IMR-90 (cell line): Measurements from ENCODE around the gene SHOX. TPM values are rescaled to one million over a fixed set of nuclear protein-coding genes. Genes with fewer than 3 reads are reported as not detected.

Experiments used
- ATAC-seq: fragments of 200-7000 bp; cut with Tn5 transposase; 2 replicates; pipeline ENCODE4 v1.9.1; 2020; ENCODE audit warnings: low read depth, mild to moderate bottlenecking, moderate library complexity
- BruUV-seq: library from RNA; stranded (reverse); fragments of 400-500 nt; replicated peaks from 2 replicates; lab custom pipeline; 2021; lab: Mats Ljungman, UMichigan
- CTCF ChIA-PET: fragments of 300-600 bp; formaldehyde crosslinking; extraction: SDS; loops from one replicate; lab custom pipeline; 2021; ENCODE audit warnings: antibody characterized with exemption; lab: Yijun Ruan, JAX
- POLR2A ChIA-PET: fragments of 300-600 bp; sonication (Branson Sonifier 250); formaldehyde crosslinking; loops from one replicate; lab custom pipeline; 2022; ENCODE audit warnings: antibody characterized with exemption; ENCODE audit not compliant: unreplicated experiment; lab: Charles Lee
- DNase-seq: peaks from one replicate; pipeline ENCODE4 v3.0.0; 2013
- H2AFZ ChIP-seq: replicated peaks from 2 replicates; pipeline ENCODE3; 2013; ENCODE audit warnings: low read length, mild to moderate bottlenecking; ENCODE audit not compliant: poor library complexity
- H2AK5ac ChIP-seq: 2 replicates; pipeline ENCODE4 v1.6.1; 2013; ENCODE audit warnings: low read depth, low read length, inconsistent platforms
- H2AK9ac ChIP-seq: replicated peaks from 2 replicates; pipeline ENCODE3; 2013; ENCODE audit warnings: mild to moderate bottlenecking, low read depth, low read length, moderate library complexity; ENCODE audit not compliant: poor library complexity
- H2BK120ac ChIP-seq: 2 replicates; pipeline ENCODE4 v1.6.1; 2013; ENCODE audit warnings: low read depth, low read length, inconsistent platforms
- H2BK15ac ChIP-seq: 3 replicates; pipeline ENCODE4 v1.6.1; 2013; ENCODE audit warnings: low read depth, low read length, inconsistent platforms
- H2BK20ac ChIP-seq: 2 replicates; pipeline ENCODE4 v1.6.1; 2013; ENCODE audit warnings: low read depth, mild to moderate bottlenecking, inconsistent platforms, low read length, moderate library complexity
- H2BK5ac ChIP-seq: 2 replicates; pipeline ENCODE4 v1.6.1; 2013; ENCODE audit warnings: mild to moderate bottlenecking, low read depth, low read length, inconsistent platforms; ENCODE audit not compliant: poor library complexity, severe bottlenecking
- H3K14ac ChIP-seq: replicated peaks from 2 replicates; pipeline ENCODE4 v1.6.1; 2013; ENCODE audit warnings: low read depth, low read length, inconsistent platforms
- H3K18ac ChIP-seq: 2 replicates; pipeline ENCODE4 v1.6.1; 2013; ENCODE audit warnings: low read depth, low read length, control low read depth
- H3K23ac ChIP-seq: 2 replicates; pipeline ENCODE4 v1.6.1; 2013; ENCODE audit warnings: low read depth, low read length, inconsistent platforms
- H3K27ac ChIP-seq: 2 replicates; pipeline ENCODE4 v1.5.1; 2013; ENCODE audit warnings: mild to moderate bottlenecking, control low read depth, low read length; ENCODE audit not compliant: insufficient read depth
- H3K27me3 ChIP-seq: 2 replicates; pipeline ENCODE4 v1.6.1; 2013; ENCODE audit warnings: low read length; ENCODE audit not compliant: control insufficient read depth, insufficient read depth
- H3K36me3 ChIP-seq: 2 replicates; pipeline ENCODE4 v1.6.1; 2013; ENCODE audit warnings: low read length, mixed read lengths; ENCODE audit not compliant: control insufficient read depth, insufficient read depth
- H3K4ac ChIP-seq: 2 replicates; pipeline ENCODE4 v1.6.1; 2013; ENCODE audit warnings: low read depth, low read length, inconsistent platforms
- H3K4me1 ChIP-seq: 2 replicates; pipeline ENCODE4 v1.6.1; 2013; ENCODE audit warnings: low read length, mixed read lengths; ENCODE audit not compliant: control insufficient read depth, insufficient read depth
- H3K4me2 ChIP-seq: 2 replicates; pipeline ENCODE4 v1.6.1; 2013; ENCODE audit warnings: low read depth, mild to moderate bottlenecking, control low read depth, low read length, moderate library complexity
- H3K4me3 ChIP-seq: 2 replicates; pipeline ENCODE4 v1.5.1; 2013; ENCODE audit warnings: low read depth, mild to moderate bottlenecking, control low read depth, low read length, moderate library complexity; ENCODE audit not compliant: insufficient read depth
- H3K56ac ChIP-seq: 2 replicates; pipeline ENCODE4 v1.6.1; 2013; ENCODE audit warnings: low read length, inconsistent platforms; ENCODE audit not compliant: insufficient read depth; ENCODE audit errors: extremely low read depth
- H3K79me1 ChIP-seq, 2 experiments: 2 replicates each; pipeline ENCODE4 v1.6.1; 2013; ENCODE audit warnings: low read length in 2 of 2, inconsistent platforms in 1 of 2, low read depth in 1 of 2
- H3K9ac ChIP-seq: 2 replicates; pipeline ENCODE4 v1.6.1; 2013; ENCODE audit warnings: low read depth, low read length, control low read depth
- H3K9me1 ChIP-seq: 2 replicates; pipeline ENCODE4 v1.6.1; 2013; ENCODE audit warnings: low read length, inconsistent platforms; ENCODE audit not compliant: insufficient read depth
- H3K9me3 ChIP-seq: 2 replicates; pipeline ENCODE4 v1.6.1; 2013; ENCODE audit warnings: low read length; ENCODE audit not compliant: control insufficient read depth, insufficient read depth
- H4K20me1 ChIP-seq: 2 replicates; pipeline ENCODE4 v1.6.1; 2013; ENCODE audit warnings: low read length, inconsistent platforms; ENCODE audit not compliant: insufficient read depth
- H4K5ac ChIP-seq: 2 replicates; pipeline ENCODE4 v1.6.1; 2013; ENCODE audit warnings: mild to moderate bottlenecking, low read depth, low read length, control low read depth
- H4K8ac ChIP-seq, 2 experiments: 2 replicates each; pipeline ENCODE4 v1.6.1; 2013; ENCODE audit warnings: low read depth in 2 of 2, low read length in 2 of 2, control low read depth in 1 of 2, inconsistent platforms in 1 of 2
- H4K91ac ChIP-seq: 2 replicates; pipeline ENCODE4 v1.6.1; 2013; ENCODE audit warnings: low read depth, low read length, inconsistent platforms; ENCODE audit not compliant: insufficient read depth
- BHLHE40 ChIP-seq: fragments of 150-350 bp; IDR thresholded peaks from 2 replicates; pipeline ENCODE4 v1.6.1; 2016; ENCODE audit warnings: mild to moderate bottlenecking, low read depth, low read length
- CHD1 ChIP-seq: IDR thresholded peaks from 2 replicates; pipeline ENCODE4 v1.6.1; 2012; ENCODE audit warnings: low read depth, low read length, improper control_type of control experiment
- FOS ChIP-seq: fragments of 150-350 bp; IDR thresholded peaks from 2 replicates; pipeline ENCODE4 v1.6.1; 2016; ENCODE audit warnings: low read depth, low read length
- MAFK ChIP-seq: IDR thresholded peaks from 2 replicates; pipeline ENCODE4 v1.6.1; 2012; ENCODE audit warnings: low read depth, low read length, improper control_type of control experiment
- MAZ ChIP-seq: IDR thresholded peaks from 2 replicates; pipeline ENCODE4 v1.6.1; 2012; ENCODE audit warnings: low read depth, mild to moderate bottlenecking, low read length, improper control_type of control experiment, moderate library complexity, borderline replicate concordance
- MXI1 ChIP-seq: IDR thresholded peaks from 2 replicates; pipeline ENCODE4 v1.6.1; 2012; ENCODE audit warnings: low read depth, mild to moderate bottlenecking, low read length, moderate library complexity, borderline replicate concordance
- NFE2L2 ChIP-seq: fragments of 150-350 bp; IDR thresholded peaks from 2 replicates; pipeline ENCODE4 v1.6.1; 2016; ENCODE audit warnings: low read depth, mild to moderate bottlenecking, low read length
- POLR2A ChIP-seq: IDR thresholded peaks from 2 replicates; pipeline ENCODE4 v1.6.1; 2012; ENCODE audit warnings: mild to moderate bottlenecking, low read depth, low read length
- RAD21 ChIP-seq: IDR thresholded peaks from 2 replicates; pipeline ENCODE4 v1.6.1; 2012; ENCODE audit warnings: low read length, improper control_type of control experiment
- RCOR1 ChIP-seq: IDR thresholded peaks from 2 replicates; pipeline ENCODE4 v1.6.1; 2012; ENCODE audit warnings: mild to moderate bottlenecking, low read length, improper control_type of control experiment; ENCODE audit not compliant: insufficient replicate concordance
- RFX5 ChIP-seq: IDR thresholded peaks from 2 replicates; pipeline ENCODE4 v1.8.0; 2012; ENCODE audit warnings: low read depth, mild to moderate bottlenecking, low read length, moderate library complexity
- WGBS, 2 experiments: methylation state at CpG; one replicate each; pipeline versions ENCODE4 v1.1.5 to v1.1.7; 2013; ENCODE audit warnings: missing lambda C conversion rate in 2 of 2; ENCODE audit not compliant: insufficient read length in 1 of 2; ENCODE audit errors: extremely low coverage in 2 of 2; 5-methylcytosine and 5-hydroxymethylcytosine counted together
- dilution Hi-C: fragments of 300-500 bp; cut with HindIII; formaldehyde crosslinking; loops from one replicate; pipeline ENCODE4 v1.14.3; 2018; ENCODE audit warnings: low sequenced_read_pairs; ENCODE audit not compliant: unreplicated experiment
- in situ Hi-C: fragments of 300-500 bp; cut with MboI; formaldehyde crosslinking; loops from 3 replicates; pipeline ENCODE4 v1.14.3; 2019; ENCODE audit warnings: low sequenced_read_pairs, inconsistent platforms, mixed read lengths
- intact Hi-C: fragments of 100-400 bp; cut with micrococcal nuclease; formaldehyde crosslinking; loops from 2 replicates; pipeline ENCODE4 v1.10.0; 2022
- polyA plus RNA-seq, 3 experiments: library from polyadenylated mRNA; depleted of rRNA; stranded (reverse); fragments of >200 nt; gene quantifications; 2 replicates each; pipeline ENCODE4 v1.2.3, GENCODE V29; 2012; ENCODE audit warnings: low replicate concordance in 1 of 3
- total RNA-seq: library from RNA; depleted of rRNA; stranded (reverse); fragments of >200 nt; gene quantifications from 2 replicates; pipeline ENCODE4 v1.2.3, GENCODE V29; 2012
- TF ChIP-seq, protein P1 (sequence below): fragments of 150-350 bp; IDR thresholded peaks from 2 replicates; pipeline ENCODE4 v1.6.1; 2017; ENCODE audit warnings: mild to moderate bottlenecking, antibody characterized with exemption, low read length, low read depth
- TF ChIP-seq, protein P2 (sequence below): fragments of 150-350 bp; IDR thresholded peaks from 2 replicates; pipeline ENCODE4 v1.6.1; 2016; ENCODE audit warnings: low read depth, mild to moderate bottlenecking, low read length, moderate library complexity, borderline replicate concordance

Gene SHOX
- total and polyA plus RNA-seq, 2 of the 4 experiments (the other 2 are of a cell fraction) = not detected

DNA sequence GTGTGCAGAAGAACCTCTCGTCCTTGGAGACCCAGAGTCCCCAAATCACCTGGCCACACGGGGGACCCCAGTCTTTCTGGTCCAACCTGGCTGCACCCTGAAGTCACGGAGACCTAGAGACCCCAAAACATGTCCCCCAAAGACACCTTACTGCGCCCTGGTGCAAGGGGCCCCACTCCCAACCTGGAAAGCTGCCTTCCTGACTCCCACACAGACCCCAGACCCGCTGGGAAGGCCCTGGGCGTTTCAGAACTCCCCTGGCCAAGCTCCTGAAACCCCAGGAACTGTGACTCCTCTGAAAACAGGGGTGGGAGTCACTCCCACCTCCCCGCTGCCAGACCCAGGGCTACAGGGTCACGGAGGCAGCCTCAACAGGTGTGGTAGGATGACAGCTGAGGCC lies 12.7 kb upstream of the SHOX start:
- Histone ChIP-seq H2BK20ac (no peak overlapping the region), H2AK5ac (no peak overlapping the region), H3K4ac (no peak overlapping the region), H3K9ac (no peak overlapping the region), H3K27me3 (no peaks in the 10 kb centered on the region), H3K4me2 (no peak overlapping the region), H4K20me1 (no peaks in the 10 kb centered on the region), H2BK15ac (no peak overlapping the region), H3K36me3 (no peaks in the 10 kb centered on the region), H4K91ac (no peak overlapping the region), H3K4me1 (no peaks in the 10 kb centered on the region), H3K79me1 (no peaks in the 10 kb centered on the region), H3K18ac (no peak overlapping the region), H2AK9ac (no peak overlapping the region), H3K27ac (no peak overlapping the region), H3K14ac (no peak overlapping the region), H2AFZ (no peak overlapping the region), H4K5ac (no peak overlapping the region), H3K4me3 (no peak overlapping the region), H3K9me3 (peaks cover 7% of the 10 kb centered on the region; the same call in 1 of the 2 replicates), H2BK120ac (no peak overlapping the region), H4K8ac (no peak overlapping the region), H2BK5ac (no peak overlapping the region), H3K23ac (no peak overlapping the region), H3K56ac (no peak overlapping the region), H3K9me1 (no peaks in the 10 kb centered on the region)
- dilution Hi-C loops (no loop called here), intact Hi-C loops (no loop called here), in situ Hi-C loops (no loop called here)
- BruUV-seq = no TSS peak
- TF ChIP-seq NFE2L2 (no peak), MAFK (no peak), RFX5 (no peak), POLR2A (no peak), FOS (no peak), RAD21 (no peak), MXI1 (no peak), CHD1 (no peak), BHLHE40 (no peak), MAZ (no peak), RCOR1 (no peak)
- TF ChIP-seq, protein P1, sequence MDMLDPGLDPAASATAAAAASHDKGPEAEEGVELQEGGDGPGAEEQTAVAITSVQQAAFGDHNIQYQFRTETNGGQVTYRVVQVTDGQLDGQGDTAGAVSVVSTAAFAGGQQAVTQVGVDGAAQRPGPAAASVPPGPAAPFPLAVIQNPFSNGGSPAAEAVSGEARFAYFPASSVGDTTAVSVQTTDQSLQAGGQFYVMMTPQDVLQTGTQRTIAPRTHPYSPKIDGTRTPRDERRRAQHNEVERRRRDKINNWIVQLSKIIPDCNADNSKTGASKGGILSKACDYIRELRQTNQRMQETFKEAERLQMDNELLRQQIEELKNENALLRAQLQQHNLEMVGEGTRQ = no peak
- TF ChIP-seq, protein P2, sequence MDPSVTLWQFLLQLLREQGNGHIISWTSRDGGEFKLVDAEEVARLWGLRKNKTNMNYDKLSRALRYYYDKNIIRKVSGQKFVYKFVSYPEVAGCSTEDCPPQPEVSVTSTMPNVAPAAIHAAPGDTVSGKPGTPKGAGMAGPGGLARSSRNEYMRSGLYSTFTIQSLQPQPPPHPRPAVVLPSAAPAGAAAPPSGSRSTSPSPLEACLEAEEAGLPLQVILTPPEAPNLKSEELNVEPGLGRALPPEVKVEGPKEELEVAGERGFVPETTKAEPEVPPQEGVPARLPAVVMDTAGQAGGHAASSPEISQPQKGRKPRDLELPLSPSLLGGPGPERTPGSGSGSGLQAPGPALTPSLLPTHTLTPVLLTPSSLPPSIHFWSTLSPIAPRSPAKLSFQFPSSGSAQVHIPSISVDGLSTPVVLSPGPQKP = no peak
- WGBS, 2 experiments = no CpG with 5 or more reads among the region's 8 CpGs
- ATAC-seq (no peak), DNase-seq (no peak)
- POLR2A ChIA-PET = no interaction called here
- CTCF ChIA-PET = no interaction called here
